GM19324 (cell line): Measurements from ENCODE around the gene MYRIP.
A peak's percentile ranks its signal among the peaks of the same experiment; 100 is the strongest.

Experiments
- ATAC-seq: cut with Tn5 transposase; IDR thresholded peaks from one replicate; pipeline ENCODE4 v1.9.1; 2021; ENCODE audit warnings: mild to moderate bottlenecking, moderate library complexity; ENCODE audit not compliant: unreplicated experiment, low FRiP score

MYRIP gene

DNA sequence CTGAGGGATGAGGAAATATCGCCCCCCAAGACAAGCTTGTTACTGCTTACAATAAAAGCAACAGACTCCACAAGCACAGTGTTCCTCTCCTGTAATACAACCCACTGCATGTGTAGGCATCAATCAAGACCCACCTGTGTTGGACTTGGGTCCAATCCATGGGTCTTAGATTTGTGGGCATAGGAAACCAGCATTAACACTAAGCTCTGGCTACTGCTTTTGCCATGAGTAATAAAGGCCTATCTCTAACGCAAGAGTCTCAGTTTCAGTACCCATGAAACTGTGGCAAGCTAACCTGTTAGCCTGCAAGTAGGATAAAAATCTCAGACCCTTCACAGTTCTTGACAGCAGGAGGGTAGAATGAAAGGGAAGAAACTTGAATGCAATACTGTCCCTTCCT is 494.9 kb downstream of the MYRIP start:
- no peak for ATAC-seq

DNA sequence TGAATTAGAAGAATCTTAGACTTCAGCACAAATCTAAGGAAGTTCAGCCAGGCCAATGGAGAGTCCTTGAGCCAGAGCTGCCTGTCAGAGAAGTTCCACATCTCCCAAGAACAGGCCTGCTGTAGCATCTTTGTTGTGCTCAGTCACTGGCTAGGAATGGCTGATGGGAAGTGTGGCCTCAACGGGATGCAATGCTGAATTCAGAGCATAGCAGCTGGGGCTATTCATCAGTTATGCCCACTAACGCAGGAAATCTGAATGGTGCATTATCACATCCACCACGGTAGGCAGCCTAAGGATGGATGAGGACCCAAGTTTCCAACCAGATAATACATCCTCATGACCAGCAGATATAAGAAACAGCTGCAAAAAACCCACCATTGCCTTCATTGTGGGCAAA is 496.9 kb downstream of the MYRIP start:
- ATAC-seq, result no peak

DNA sequence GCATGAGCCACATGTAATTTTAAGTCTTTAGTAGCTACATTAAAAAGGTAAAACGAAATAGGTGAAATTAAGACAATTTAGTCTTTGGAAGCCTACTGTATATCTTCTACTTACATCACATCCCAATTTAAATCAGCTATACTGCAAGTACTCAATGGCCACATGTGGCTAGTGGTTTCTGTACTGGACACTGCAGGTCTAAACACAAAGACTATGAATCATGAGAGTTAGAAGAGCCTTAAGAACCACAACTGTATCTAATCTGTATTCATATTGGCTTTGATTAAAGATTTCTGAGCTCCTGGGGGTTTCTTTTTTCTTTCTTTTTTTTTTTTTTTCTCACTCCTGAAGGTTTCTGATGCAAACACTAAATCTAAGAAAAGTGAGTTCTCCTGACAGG is 497.8 kb downstream of the MYRIP start:
- no peak for ATAC-seq

DNA sequence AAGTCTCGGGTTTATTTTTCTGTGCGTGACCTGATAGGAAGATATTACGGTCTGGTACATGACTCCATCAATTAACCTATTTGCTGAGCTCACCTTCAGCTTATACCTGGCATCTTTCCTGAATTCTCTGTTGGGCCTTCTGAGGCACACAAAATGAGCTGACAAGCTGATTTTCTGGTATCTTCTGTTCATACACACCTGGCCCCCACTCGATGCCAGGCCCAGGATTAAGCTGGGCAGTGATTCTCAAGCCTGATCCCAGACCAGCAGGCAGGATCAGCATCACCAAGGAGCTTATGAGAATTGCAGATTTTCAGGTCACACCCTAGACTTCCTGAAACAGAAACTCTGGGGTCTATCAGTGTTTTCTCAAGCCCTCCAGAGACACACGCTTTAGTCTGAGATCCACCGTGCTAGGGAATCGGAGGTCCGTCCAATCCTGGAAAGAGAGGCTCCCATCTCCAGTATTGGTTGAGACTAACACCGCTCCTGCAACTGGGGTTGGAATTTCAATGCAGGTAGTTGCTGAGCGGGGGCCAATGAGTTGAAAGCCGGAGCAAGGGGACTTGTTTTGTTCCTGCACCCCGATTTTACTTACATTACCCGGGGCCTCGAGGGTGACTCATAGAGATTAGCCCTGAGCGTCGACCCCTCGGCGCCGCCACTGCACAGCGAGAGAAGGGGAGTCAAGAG is 499.5 kb downstream of the MYRIP start:
- no peak for ATAC-seq

DNA sequence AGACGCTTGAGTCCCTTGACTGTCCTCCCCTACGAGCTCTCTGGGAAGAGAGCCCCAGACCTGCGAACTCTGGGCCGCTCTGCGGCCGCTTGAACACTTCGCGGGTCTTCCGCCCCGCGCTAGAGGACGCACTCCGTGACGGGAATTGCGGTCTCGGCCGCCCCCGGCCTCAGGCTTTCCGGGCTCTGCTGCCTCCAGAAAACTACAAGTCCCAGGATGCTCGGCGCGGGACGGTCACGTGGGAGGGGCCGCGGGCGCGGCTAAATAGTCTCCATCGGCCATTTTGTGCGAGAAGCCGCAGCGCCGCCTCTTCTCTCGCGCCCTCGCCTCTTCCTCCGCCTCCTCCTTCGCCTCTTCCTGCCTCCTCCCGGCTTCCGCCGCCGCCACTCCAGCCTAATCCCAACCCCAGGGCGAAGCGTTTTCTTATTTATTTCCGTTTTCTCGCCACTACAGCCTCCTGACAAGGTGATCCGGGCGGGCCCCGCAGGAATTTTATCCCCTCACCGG is 500.1 kb downstream of the MYRIP start, which contains the start of gene EIF1B:
Gene EIF1B (plus strand): TSS at position 290 of the 507 bp plus-strand sequence. CDS start 235 bp downstream, outside the sequence.
- peak; percentile 98 for ATAC-seq
